Measurements from ENCODE around the gene ARID3A. TPM values are rescaled to one million over a fixed set of nuclear protein-coding genes. Genes with fewer than 3 reads are reported as not detected.
"Not testable (repeated sequence)": the region's sequence is repeated elsewhere in the genome, so short reads cannot be mapped to it uniquely, and the experiment has no call there.

The ARID3A gene
- total RNA-seq, 1 experiment from 2014 or later = 103 TPM

GRCh38 chr19:955803-956765 is 30.2 kb downstream of the ARID3A start:
- peak; percentile 18 for DNase-seq (ENCODE audit: low spot score)
- in situ Hi-C loops (cut with HindIII; ENCODE audit: low sequenced_read_pairs) = no loop called here

- in situ Hi-C loops (cut with HindIII; ENCODE audit: low sequenced_read_pairs) = no loop called here
- DNase-seq (ENCODE audit: low spot score) = peak; percentile 46
These were observed 31.1 kb downstream of the ARID3A start for GRCh38 chr19:956766-957440.

- in situ Hi-C loops (cut with HindIII; ENCODE audit: low sequenced_read_pairs) = not testable (repeated sequence)
These were observed 31.7 kb downstream of the ARID3A start for GRCh38 chr19:957578-957977.

GRCh38 chr19:958967-959855 is 33.4 kb downstream of the ARID3A start:
- in situ Hi-C loops (cut with HindIII; ENCODE audit: low sequenced_read_pairs) = no loop called here
- DNase-seq (ENCODE audit: low spot score) = no peak

More at GRCh38 chr19:957578-957977, 31.7 kb downstream of the ARID3A start:
- DNase-seq (ENCODE audit: low spot score) = not testable (repeated sequence)

GRCh38 chr19:960020-960419 is 34.2 kb downstream of the ARID3A start:
- DNase-seq (ENCODE audit: low spot score) = no peak

GRCh38 chr19:960601-960938 is 34.7 kb downstream of the ARID3A start:
- in situ Hi-C loops (cut with HindIII; ENCODE audit: low sequenced_read_pairs) = no loop called here
- DNase-seq (ENCODE audit: low spot score) = no peak

More at GRCh38 chr19:960020-960419, 34.2 kb downstream of the ARID3A start:
- in situ Hi-C loops (cut with HindIII; ENCODE audit: low sequenced_read_pairs) = no loop called here

- no peak for DNase-seq (ENCODE audit: low spot score)
- in situ Hi-C loops (cut with HindIII; ENCODE audit: low sequenced_read_pairs) = no loop called here
These were observed 36.2 kb downstream of the ARID3A start for GRCh38 chr19:961866-962620.

- in situ Hi-C loops (cut with HindIII; ENCODE audit: low sequenced_read_pairs) = no loop called here
These were observed 37.0 kb downstream of the ARID3A start for GRCh38 chr19:962683-963400.

GRCh38 chr19:963486-963951 is 37.7 kb downstream of the ARID3A start:
- no peak for DNase-seq (ENCODE audit: low spot score)
- in situ Hi-C loops (cut with HindIII; ENCODE audit: low sequenced_read_pairs) = no loop called here

More at GRCh38 chr19:962683-963400, 37.0 kb downstream of the ARID3A start:
- DNase-seq (ENCODE audit: low spot score) = no peak

GRCh38 chr19:964116-964520 is 38.3 kb downstream of the ARID3A start:
- DNase-seq (ENCODE audit: low spot score) = no peak
- in situ Hi-C loops (cut with HindIII; ENCODE audit: low sequenced_read_pairs) = no loop called here

GRCh38 chr19:964761-965694 is 39.2 kb downstream of the ARID3A start:
- in situ Hi-C loops (cut with HindIII; ENCODE audit: low sequenced_read_pairs) = no loop called here
- DNase-seq (ENCODE audit: low spot score) = no peak

- in situ Hi-C loops (cut with HindIII; ENCODE audit: low sequenced_read_pairs) = no loop called here
- no peak for DNase-seq (ENCODE audit: low spot score)
These were observed 40.8 kb downstream of the ARID3A start for GRCh38 chr19:966485-967088.

GRCh38 chr19:970695-971094 is 44.9 kb downstream of the ARID3A start:
- in situ Hi-C loops (cut with HindIII; ENCODE audit: low sequenced_read_pairs) = no loop called here
- DNase-seq (ENCODE audit: low spot score) = no peak

GRCh38 chr19:971795-972194 is 46.0 kb downstream of the ARID3A start:
- in situ Hi-C loops (cut with HindIII; ENCODE audit: low sequenced_read_pairs) = no loop called here

GRCh38 chr19:972281-972680 is 46.4 kb downstream of the ARID3A start:
- in situ Hi-C loops (cut with HindIII; ENCODE audit: low sequenced_read_pairs) = no loop called here
- no peak for DNase-seq (ENCODE audit: low spot score)

More at GRCh38 chr19:971795-972194, 46.0 kb downstream of the ARID3A start:
- DNase-seq (ENCODE audit: low spot score) = no peak

GRCh38 chr19:973726-974563 is 48.1 kb downstream of the ARID3A start:
- no peak for DNase-seq (ENCODE audit: low spot score)
- in situ Hi-C loops (cut with HindIII; ENCODE audit: low sequenced_read_pairs) = no loop called here
